ENCODE measurements around the gene KHDC3L. TPM values are rescaled to one million over a fixed set of nuclear protein-coding genes. Genes with fewer than 3 reads are reported as not detected.

The KHDC3L gene
- total RNA-seq, 1 experiment from 2014 or later: not detected

DNA sequence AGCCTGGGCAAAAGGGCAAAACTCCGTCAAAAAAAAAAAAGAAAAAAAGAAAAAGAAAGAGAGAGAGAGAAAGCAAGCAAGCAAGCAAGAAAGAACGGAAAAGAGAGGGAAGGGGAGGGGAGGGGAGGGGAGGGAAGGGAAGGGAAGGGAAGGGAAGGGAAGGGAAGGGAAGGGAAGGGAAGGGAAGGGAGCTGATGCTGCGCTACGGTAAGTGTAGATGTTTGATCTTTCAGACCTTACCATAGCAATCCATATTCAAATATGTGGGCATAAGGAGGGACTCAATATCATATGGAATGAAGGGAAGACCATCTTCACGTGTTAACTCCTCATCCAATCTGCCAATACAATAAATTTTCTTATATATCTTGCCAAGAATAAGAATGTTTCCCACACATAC lies 20.3 kb upstream of the KHDC3L start:
- CTCF ChIA-PET: no interaction called here
- POLR2A ChIA-PET (ENCODE audit: low non-redundant PET): no interaction called here

DNA sequence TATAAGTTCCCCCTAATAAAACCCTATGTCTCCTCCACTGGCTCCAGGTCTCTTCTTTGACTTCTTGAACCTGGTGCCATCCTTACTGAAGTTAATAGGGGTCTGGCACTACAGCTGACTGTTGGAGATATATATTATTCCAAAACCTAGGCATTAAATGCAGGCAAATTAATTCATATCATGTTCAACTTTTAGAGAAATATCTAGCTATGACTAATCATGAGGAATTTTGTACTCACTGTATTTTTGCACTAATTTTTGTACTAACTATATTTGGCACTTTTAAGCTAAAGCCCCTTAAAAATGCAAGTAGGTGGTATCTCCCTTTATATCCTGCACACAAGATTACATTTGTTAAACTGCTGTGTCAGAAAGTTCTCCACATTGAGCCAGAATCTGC lies 19.3 kb upstream of the KHDC3L start:
- intact Hi-C loops (cut with micrococcal nuclease; ENCODE audit: unreplicated experiment): no loop called here
- Histone ChIP-seq H3K9me3 (ENCODE audit: low read depth, low read length, poor library complexity, severe bottlenecking) (no peaks in the 10 kb centered on the region), H3K27me3 (replicated peaks; ENCODE audit: insufficient read depth, low read depth, low read length, poor library complexity) (no peaks in the 10 kb centered on the region), H3K4me1 (ENCODE audit: insufficient read depth, low read length, poor library complexity, severe bottlenecking) (no peaks in the 10 kb centered on the region), H3K36me3 (ENCODE audit: insufficient read depth, low read length, poor library complexity, severe bottlenecking) (no peaks in the 10 kb centered on the region), H3K27ac (ENCODE audit: low read depth, low read length, poor library complexity, severe bottlenecking) (no peak overlapping the region), H3K4me3 (ENCODE audit: low read depth, low read length, poor library complexity, severe bottlenecking) (no peak overlapping the region)
- CTCF ChIA-PET: no interaction called here
- DNase-seq (ENCODE audit: low spot score): no peak
- no peak for TF ChIP-seq EZH2 (IDR thresholded peaks at IDR 0.05; ENCODE audit: borderline replicate concordance, low read depth, low read length, poor library complexity, severe bottlenecking)
- BruUV-seq (replicated peaks): no TSS peak
- POLR2A ChIA-PET (ENCODE audit: low non-redundant PET): no interaction called here

More for the DNA sequence above, 20.3 kb upstream of the KHDC3L start:
- no peak overlapping the region for H3K27ac ChIP-seq (ENCODE audit: low read depth, low read length, poor library complexity, severe bottlenecking)
- no peaks in the 10 kb centered on the region for H3K27me3 ChIP-seq (replicated peaks; ENCODE audit: insufficient read depth, low read depth, low read length, poor library complexity)
- DNase-seq (ENCODE audit: low spot score): no peak
- intact Hi-C loops (cut with micrococcal nuclease; ENCODE audit: unreplicated experiment): no loop called here
- H3K4me3 ChIP-seq (ENCODE audit: low read depth, low read length, poor library complexity, severe bottlenecking): no peak overlapping the region
- no peaks in the 10 kb centered on the region for H3K9me3 ChIP-seq (ENCODE audit: low read depth, low read length, poor library complexity, severe bottlenecking)
- no TSS peak for BruUV-seq (replicated peaks)
- TF ChIP-seq, protein P1, sequence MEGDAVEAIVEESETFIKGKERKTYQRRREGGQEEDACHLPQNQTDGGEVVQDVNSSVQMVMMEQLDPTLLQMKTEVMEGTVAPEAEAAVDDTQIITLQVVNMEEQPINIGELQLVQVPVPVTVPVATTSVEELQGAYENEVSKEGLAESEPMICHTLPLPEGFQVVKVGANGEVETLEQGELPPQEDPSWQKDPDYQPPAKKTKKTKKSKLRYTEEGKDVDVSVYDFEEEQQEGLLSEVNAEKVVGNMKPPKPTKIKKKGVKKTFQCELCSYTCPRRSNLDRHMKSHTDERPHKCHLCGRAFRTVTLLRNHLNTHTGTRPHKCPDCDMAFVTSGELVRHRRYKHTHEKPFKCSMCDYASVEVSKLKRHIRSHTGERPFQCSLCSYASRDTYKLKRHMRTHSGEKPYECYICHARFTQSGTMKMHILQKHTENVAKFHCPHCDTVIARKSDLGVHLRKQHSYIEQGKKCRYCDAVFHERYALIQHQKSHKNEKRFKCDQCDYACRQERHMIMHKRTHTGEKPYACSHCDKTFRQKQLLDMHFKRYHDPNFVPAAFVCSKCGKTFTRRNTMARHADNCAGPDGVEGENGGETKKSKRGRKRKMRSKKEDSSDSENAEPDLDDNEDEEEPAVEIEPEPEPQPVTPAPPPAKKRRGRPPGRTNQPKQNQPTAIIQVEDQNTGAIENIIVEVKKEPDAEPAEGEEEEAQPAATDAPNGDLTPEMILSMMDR (conservative IDR thresholded peaks at IDR 0.05; ENCODE audit: low read depth, low read length): no peak
- no peak for TF ChIP-seq EZH2 (IDR thresholded peaks at IDR 0.05; ENCODE audit: borderline replicate concordance, low read depth, low read length, poor library complexity, severe bottlenecking)
- H3K36me3 ChIP-seq (ENCODE audit: insufficient read depth, low read length, poor library complexity, severe bottlenecking): no peaks in the 10 kb centered on the region
- H3K4me1 ChIP-seq (ENCODE audit: insufficient read depth, low read length, poor library complexity, severe bottlenecking): no peaks in the 10 kb centered on the region

DNA sequence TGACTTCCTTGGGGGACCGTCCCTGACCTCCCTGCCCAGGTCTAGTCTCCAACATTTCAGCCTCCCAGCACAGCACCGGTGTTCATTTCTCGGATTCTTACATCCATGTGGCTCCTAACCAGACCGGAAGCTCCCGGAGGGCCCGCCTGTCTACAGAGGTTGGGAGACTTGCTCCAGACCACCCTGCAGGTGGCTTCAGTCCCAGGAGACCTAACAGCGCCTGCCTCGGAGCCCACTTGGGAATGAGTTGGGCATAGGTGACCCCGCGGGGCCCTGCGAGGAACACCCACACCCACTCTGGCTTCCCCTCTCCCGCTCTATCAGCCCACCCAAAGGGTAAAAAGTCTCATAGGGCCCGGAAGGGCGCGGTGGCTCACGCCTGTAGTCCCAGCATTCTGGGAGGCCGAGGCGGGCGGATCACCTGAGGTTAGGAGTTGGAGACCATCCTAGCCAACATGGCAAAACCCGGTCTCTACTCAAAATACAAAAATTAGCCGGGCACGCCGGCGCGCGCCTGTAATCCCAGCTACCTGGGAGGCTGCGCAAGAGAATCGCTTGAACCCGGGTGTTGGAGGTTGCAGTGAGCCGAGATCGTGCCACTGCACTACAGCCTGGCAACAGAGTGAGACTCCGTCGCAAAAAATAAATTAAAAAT lies 13.8 kb upstream of the KHDC3L start:
- BruUV-seq (replicated peaks): no TSS peak
- DNase-seq (ENCODE audit: low spot score): no peak
- H3K9me3 ChIP-seq (ENCODE audit: low read depth, low read length, poor library complexity, severe bottlenecking): no peaks in the 10 kb centered on the region
- no peaks in the 10 kb centered on the region for H3K36me3 ChIP-seq (ENCODE audit: insufficient read depth, low read length, poor library complexity, severe bottlenecking)
- intact Hi-C loops (cut with micrococcal nuclease; ENCODE audit: unreplicated experiment): no loop called here
- H3K4me1 ChIP-seq (ENCODE audit: insufficient read depth, low read length, poor library complexity, severe bottlenecking): no peaks in the 10 kb centered on the region
- CTCF ChIA-PET: no interaction called here
- no peak overlapping the region for H3K4me3 ChIP-seq (ENCODE audit: low read depth, low read length, poor library complexity, severe bottlenecking)
- no peak overlapping the region for H3K27ac ChIP-seq (ENCODE audit: low read depth, low read length, poor library complexity, severe bottlenecking)
- H3K27me3 ChIP-seq (replicated peaks; ENCODE audit: insufficient read depth, low read depth, low read length, poor library complexity): no peaks in the 10 kb centered on the region
- POLR2A ChIA-PET (ENCODE audit: low non-redundant PET): no interaction called here
- TF ChIP-seq EZH2 (IDR thresholded peaks at IDR 0.05; ENCODE audit: borderline replicate concordance, low read depth, low read length, poor library complexity, severe bottlenecking): no peak
- TF ChIP-seq, protein P1 (conservative IDR thresholded peaks at IDR 0.05; ENCODE audit: low read depth, low read length): no peak

DNA sequence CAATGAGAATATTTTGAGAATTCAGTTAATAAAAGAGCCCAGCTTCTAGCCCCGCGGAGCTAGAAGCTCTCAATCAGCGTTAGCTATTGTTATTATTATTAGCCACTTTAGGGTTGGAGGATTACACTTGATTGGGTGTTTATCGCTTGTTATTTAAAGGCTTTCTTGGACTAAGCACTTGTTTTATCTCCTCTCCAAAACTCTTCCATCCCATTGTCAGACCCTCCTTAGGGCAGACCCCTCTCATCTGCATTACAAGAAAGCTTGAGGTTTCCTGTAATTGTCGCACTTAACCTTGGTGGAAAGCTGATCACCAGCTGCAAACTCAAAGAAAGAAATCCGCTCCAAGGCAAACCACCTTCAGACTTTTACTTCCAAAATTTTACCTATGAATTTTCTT lies 13.1 kb upstream of the KHDC3L start:
- Histone ChIP-seq H3K4me1 (ENCODE audit: insufficient read depth, low read length, poor library complexity, severe bottlenecking) (no peaks in the 10 kb centered on the region), H3K36me3 (ENCODE audit: insufficient read depth, low read length, poor library complexity, severe bottlenecking) (no peaks in the 10 kb centered on the region), H3K9me3 (ENCODE audit: low read depth, low read length, poor library complexity, severe bottlenecking) (no peaks in the 10 kb centered on the region), H3K4me3 (ENCODE audit: low read depth, low read length, poor library complexity, severe bottlenecking) (no peak overlapping the region), H3K27me3 (replicated peaks; ENCODE audit: insufficient read depth, low read depth, low read length, poor library complexity) (no peaks in the 10 kb centered on the region), H3K27ac (ENCODE audit: low read depth, low read length, poor library complexity, severe bottlenecking) (no peak overlapping the region)
- ChIA-PET CTCF (no interaction called here), POLR2A (ENCODE audit: low non-redundant PET) (no interaction called here)
- TF ChIP-seq EZH2 (IDR thresholded peaks at IDR 0.05; ENCODE audit: borderline replicate concordance, low read depth, low read length, poor library complexity, severe bottlenecking): no peak
- TF ChIP-seq, protein P1 (conservative IDR thresholded peaks at IDR 0.05; ENCODE audit: low read depth, low read length): no peak
- no TSS peak for BruUV-seq (replicated peaks)
- intact Hi-C loops (cut with micrococcal nuclease; ENCODE audit: unreplicated experiment): no loop called here
- DNase-seq (ENCODE audit: low spot score): no peak
